PFSK-1 (cell line): Measurements from ENCODE around the gene NUP107.

ENCODE experiments used
- POLR2AphosphoS5 ChIP-seq: IDR thresholded peaks from 2 replicates; pipeline ENCODE4 v1.6.1; 2012; ENCODE audit warnings: low read depth, mild to moderate bottlenecking, control low read depth, low read length, moderate library complexity
- SIN3A ChIP-seq: IDR thresholded peaks from 2 replicates; pipeline ENCODE4 v1.6.1; 2012; ENCODE audit warnings: mild to moderate bottlenecking, low read length, moderate library complexity, borderline replicate concordance; ENCODE audit not compliant: insufficient read depth
- TAF1 ChIP-seq: IDR thresholded peaks from 2 replicates; pipeline ENCODE4 v1.6.1; 2012; ENCODE audit warnings: low read length, control low read depth, borderline replicate concordance; ENCODE audit not compliant: insufficient read depth
- TF ChIP-seq, protein P1 (sequence below), 2 experiments: IDR thresholded peaks; 2 replicates each; pipeline versions ENCODE4 v1.6.1 to v1.8.0; 2011 to 2012; ENCODE audit warnings: low read depth in 2 of 2, low read length in 2 of 2, control low read depth in 1 of 2, inconsistent platforms in 1 of 2, mild to moderate bottlenecking in 1 of 2, moderate library complexity in 1 of 2; ENCODE audit not compliant: insufficient read depth in 1 of 2

DNA sequence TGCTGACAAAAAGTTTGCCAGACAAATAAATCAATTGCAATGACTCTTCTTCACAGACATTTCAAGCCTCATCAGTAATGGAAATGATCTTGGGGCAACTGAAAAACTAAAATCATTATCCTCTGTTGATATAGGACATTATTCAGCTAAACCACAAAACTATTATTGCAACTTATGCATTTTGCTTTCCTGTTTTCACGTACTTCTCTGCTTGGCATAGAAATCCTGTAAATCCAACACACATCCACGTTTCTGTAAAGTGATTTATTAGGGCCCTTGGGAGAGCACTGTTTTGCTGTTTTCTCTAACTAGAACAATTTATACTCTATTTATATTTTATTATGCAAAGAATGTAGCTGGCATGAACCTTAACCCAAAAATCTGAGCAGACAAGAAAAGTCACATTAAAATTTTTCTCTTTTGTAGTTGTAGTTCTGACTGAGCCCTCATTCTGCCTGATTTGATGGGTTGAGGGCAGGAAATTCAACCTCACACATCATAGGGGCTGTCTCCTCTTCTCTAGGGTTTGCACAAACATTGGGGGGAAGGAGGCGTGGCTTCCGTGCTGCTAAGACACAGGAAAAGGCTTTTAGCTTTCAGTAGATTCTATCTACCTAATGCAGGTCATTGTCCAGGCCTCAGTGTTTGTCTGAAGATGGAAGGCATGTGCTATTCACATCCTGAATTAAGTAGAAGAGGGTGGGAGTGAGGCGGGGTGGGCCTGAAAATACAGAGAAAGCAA, 11.5 kb upstream of the NUP107 start:
- TF ChIP-seq POLR2AphosphoS5 (no peak), TAF1 (no peak), SIN3A (no peak)
- TF ChIP-seq, protein P1, sequence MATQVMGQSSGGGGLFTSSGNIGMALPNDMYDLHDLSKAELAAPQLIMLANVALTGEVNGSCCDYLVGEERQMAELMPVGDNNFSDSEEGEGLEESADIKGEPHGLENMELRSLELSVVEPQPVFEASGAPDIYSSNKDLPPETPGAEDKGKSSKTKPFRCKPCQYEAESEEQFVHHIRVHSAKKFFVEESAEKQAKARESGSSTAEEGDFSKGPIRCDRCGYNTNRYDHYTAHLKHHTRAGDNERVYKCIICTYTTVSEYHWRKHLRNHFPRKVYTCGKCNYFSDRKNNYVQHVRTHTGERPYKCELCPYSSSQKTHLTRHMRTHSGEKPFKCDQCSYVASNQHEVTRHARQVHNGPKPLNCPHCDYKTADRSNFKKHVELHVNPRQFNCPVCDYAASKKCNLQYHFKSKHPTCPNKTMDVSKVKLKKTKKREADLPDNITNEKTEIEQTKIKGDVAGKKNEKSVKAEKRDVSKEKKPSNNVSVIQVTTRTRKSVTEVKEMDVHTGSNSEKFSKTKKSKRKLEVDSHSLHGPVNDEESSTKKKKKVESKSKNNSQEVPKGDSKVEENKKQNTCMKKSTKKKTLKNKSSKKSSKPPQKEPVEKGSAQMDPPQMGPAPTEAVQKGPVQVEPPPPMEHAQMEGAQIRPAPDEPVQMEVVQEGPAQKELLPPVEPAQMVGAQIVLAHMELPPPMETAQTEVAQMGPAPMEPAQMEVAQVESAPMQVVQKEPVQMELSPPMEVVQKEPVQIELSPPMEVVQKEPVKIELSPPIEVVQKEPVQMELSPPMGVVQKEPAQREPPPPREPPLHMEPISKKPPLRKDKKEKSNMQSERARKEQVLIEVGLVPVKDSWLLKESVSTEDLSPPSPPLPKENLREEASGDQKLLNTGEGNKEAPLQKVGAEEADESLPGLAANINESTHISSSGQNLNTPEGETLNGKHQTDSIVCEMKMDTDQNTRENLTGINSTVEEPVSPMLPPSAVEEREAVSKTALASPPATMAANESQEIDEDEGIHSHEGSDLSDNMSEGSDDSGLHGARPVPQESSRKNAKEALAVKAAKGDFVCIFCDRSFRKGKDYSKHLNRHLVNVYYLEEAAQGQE (IDR thresholded peaks at IDR 0.05; ENCODE audit: insufficient read depth in 1 of 2, low read depth in 2 of 2, low read length in 2 of 2) = no peak
